NT2/D1 (cell line): ENCODE results near the gene MC1R.

ENCODE experiments used
- SUZ12 ChIP-seq: IDR thresholded peaks from 2 replicates; pipeline ENCODE4 v1.6.1; 2011; ENCODE audit not compliant: insufficient read length, insufficient read depth; ENCODE audit errors: extremely low read depth
- YY1 ChIP-seq: IDR thresholded peaks from 2 replicates; pipeline ENCODE4 v1.6.1; 2011; ENCODE audit not compliant: insufficient read length, insufficient read depth
- ZNF274 ChIP-seq: IDR thresholded peaks from 2 replicates; pipeline ENCODE4 v1.6.1; 2011; ENCODE audit warnings: mild to moderate bottlenecking, low read depth, low read length

DNA sequence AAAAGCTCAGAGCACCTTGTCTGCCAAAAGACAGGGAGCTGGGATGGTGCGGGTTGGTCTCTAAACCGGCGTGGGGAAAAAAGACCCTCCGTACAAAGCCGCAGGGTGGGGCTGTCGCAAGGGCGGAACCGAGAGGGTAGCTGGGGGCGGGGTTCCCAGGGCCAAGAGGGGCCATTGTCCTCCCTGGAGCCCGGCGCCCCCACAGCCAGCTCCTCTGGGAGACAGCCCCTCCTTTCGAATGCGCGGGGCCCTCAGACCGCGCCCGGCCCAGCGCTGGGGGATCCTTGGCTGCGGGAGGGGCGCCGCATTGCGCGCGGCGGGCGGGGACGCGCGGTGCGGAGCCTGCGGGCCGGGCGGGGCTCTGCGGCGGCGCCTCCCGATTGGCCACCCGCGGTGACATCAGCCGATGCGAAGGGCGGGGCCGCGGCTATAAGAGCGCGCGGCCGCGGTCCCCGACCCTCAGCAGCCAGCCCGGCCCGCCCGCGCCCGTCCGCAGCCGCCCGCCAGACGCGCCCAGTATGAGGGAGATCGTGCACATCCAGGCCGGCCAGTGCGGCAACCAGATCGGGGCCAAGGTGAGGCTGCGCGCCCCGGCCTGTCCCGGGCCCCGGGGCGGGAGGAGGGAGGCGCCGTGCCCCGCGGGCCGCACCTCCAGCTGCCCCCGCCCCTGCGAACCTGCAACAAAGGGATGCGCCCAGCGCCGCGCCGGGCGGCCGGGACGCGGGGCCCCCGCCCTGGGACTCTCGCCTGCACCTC, 4.4 kb downstream of the MC1R start, which contains the start of gene TUBB3:
- TF ChIP-seq YY1 (no peak), ZNF274 (no peak), SUZ12 (no peak)
